GM19023 (cell line): ENCODE results near the gene CPS1.

Experiments
- ATAC-seq: cut with Tn5 transposase; IDR thresholded peaks from one replicate; pipeline ENCODE4 v1.9.1; 2021; ENCODE audit warnings: mild to moderate bottlenecking, moderate library complexity; ENCODE audit not compliant: unreplicated experiment

Gene CPS1

GRCh38 chr2:210673117-210673516, 116.7 kb downstream of the CPS1 start:
- ATAC-seq, result no peak

- ATAC-seq, result no peak
Observed at GRCh38 chr2:210676067-210676466, 119.7 kb downstream of the CPS1 start.

- ATAC-seq, result no peak
Observed at GRCh38 chr2:210681491-210681890, 125.1 kb downstream of the CPS1 start.

- no peak for ATAC-seq
Observed at GRCh38 chr2:210686401-210686800, 130.0 kb downstream of the CPS1 start.

- ATAC-seq, result no peak
Observed at GRCh38 chr2:210687786-210688470, 131.5 kb downstream of the CPS1 start.

- ATAC-seq, result no peak
Observed at GRCh38 chr2:210707900-210708299, 151.5 kb downstream of the CPS1 start.

GRCh38 chr2:210713122-210713521, 156.7 kb downstream of the CPS1 start:
- ATAC-seq, result no peak

GRCh38 chr2:210715560-210716082, 159.2 kb downstream of the CPS1 start:
- no peak for ATAC-seq

GRCh38 chr2:210718503-210718902, 162.1 kb downstream of the CPS1 start:
- no peak for ATAC-seq

GRCh38 chr2:210722092-210722491, 165.7 kb downstream of the CPS1 start:
- ATAC-seq, result no peak

GRCh38 chr2:210727549-210727948, 171.2 kb downstream of the CPS1 start:
- ATAC-seq, result no peak
